Trophoblast cell (in vitro differentiated cells and primary cell): ENCODE results near the gene CCR6.

Source experiments
- DNase-seq, 2 donors: peaks; one replicate each; pipeline ENCODE4 v3.0.0-alpha.2; 2016
- H2AFZ ChIP-seq: 2 replicates; pipeline ENCODE4 v1.6.1; 2013; ENCODE audit warnings: low read length, moderate library complexity, mild to moderate bottlenecking; ENCODE audit not compliant: insufficient read depth, poor library complexity
- H2AK5ac ChIP-seq: 2 replicates; pipeline ENCODE4 v1.6.1; 2013; ENCODE audit warnings: mild to moderate bottlenecking, low read length
- H2BK120ac ChIP-seq: 2 replicates; pipeline ENCODE4 v1.6.1; 2013; ENCODE audit warnings: low read length, mild to moderate bottlenecking, moderate library complexity; ENCODE audit not compliant: insufficient read depth, poor library complexity
- H2BK12ac ChIP-seq: 2 replicates; pipeline ENCODE4 v1.6.1; 2013; ENCODE audit warnings: mild to moderate bottlenecking, low read length, moderate library complexity
- H2BK5ac ChIP-seq: 2 replicates; pipeline ENCODE4 v1.6.1; 2013; ENCODE audit warnings: low read length, low read depth, moderate library complexity, mild to moderate bottlenecking; ENCODE audit not compliant: poor library complexity
- H3K14ac ChIP-seq: 2 replicates; pipeline ENCODE4 v1.6.1; 2013; ENCODE audit warnings: mild to moderate bottlenecking, low read length
- H3K18ac ChIP-seq: 2 replicates; pipeline ENCODE4 v1.6.1; 2013; ENCODE audit warnings: mild to moderate bottlenecking, low read length
- H3K23ac ChIP-seq: 2 replicates; pipeline ENCODE4 v1.6.1; 2013; ENCODE audit warnings: low read length
- H3K27ac ChIP-seq: 2 replicates; pipeline ENCODE4 v1.5.1; 2013; ENCODE audit warnings: low read depth, mild to moderate bottlenecking, inconsistent platforms, low read length, moderate library complexity
- H3K27me3 ChIP-seq: 2 replicates; pipeline ENCODE4 v1.6.1; 2013; ENCODE audit warnings: inconsistent platforms, mild to moderate bottlenecking, low read length, moderate library complexity; ENCODE audit not compliant: insufficient read depth
- H3K36me3 ChIP-seq, 2 experiments: 1 replicate in 1 of 2; 2 replicates in 1 of 2; pipeline ENCODE4 v1.6.1; 2013; ENCODE audit warnings: low read length in 2 of 2, mild to moderate bottlenecking in 2 of 2, moderate library complexity in 1 of 2; ENCODE audit not compliant: insufficient read depth in 2 of 2, control insufficient read depth in 1 of 2
- H3K4ac ChIP-seq: 2 replicates; pipeline ENCODE4 v1.6.1; 2013; ENCODE audit warnings: low read depth, mild to moderate bottlenecking, low read length, moderate library complexity
- H3K4me1 ChIP-seq, 2 experiments: 1 replicate in 1 of 2; 2 replicates in 1 of 2; pipeline ENCODE4 v1.6.1; 2013; ENCODE audit warnings: low read length in 2 of 2, mild to moderate bottlenecking in 2 of 2, moderate library complexity in 1 of 2; ENCODE audit not compliant: insufficient read depth in 2 of 2, control insufficient read depth in 1 of 2
- H3K4me2 ChIP-seq: 2 replicates; pipeline ENCODE4 v1.6.1; 2013; ENCODE audit warnings: inconsistent platforms, mild to moderate bottlenecking, low read length, moderate library complexity
- H3K4me3 ChIP-seq: 2 replicates; pipeline ENCODE4 v1.5.1; 2013; ENCODE audit warnings: mild to moderate bottlenecking, low read depth, low read length, inconsistent platforms
- H3K79me1 ChIP-seq: one replicate; pipeline ENCODE4 v1.6.1; 2013; ENCODE audit warnings: low read length
- H3K79me2 ChIP-seq: 2 replicates; pipeline ENCODE4 v1.6.1; 2013; ENCODE audit warnings: low read length, mild to moderate bottlenecking; ENCODE audit not compliant: control insufficient read depth, insufficient read depth, poor library complexity
- H3K9ac ChIP-seq: 2 replicates; pipeline ENCODE4 v1.6.1; 2013; ENCODE audit warnings: mild to moderate bottlenecking, low read length
- H3K9me3 ChIP-seq: 2 replicates; pipeline ENCODE4 v1.6.1; 2013; ENCODE audit warnings: low read depth, mild to moderate bottlenecking, control low read depth, inconsistent platforms, low read length; ENCODE audit not compliant: insufficient read depth
- H4K12ac ChIP-seq: 2 replicates; pipeline ENCODE4 v1.6.1; 2013; ENCODE audit warnings: low read depth, mild to moderate bottlenecking, low read length, moderate library complexity
- H4K8ac ChIP-seq: 2 replicates; pipeline ENCODE4 v1.6.1; 2013; ENCODE audit warnings: low read depth, mild to moderate bottlenecking, low read length, moderate library complexity
- H4K91ac ChIP-seq: one replicate; pipeline ENCODE4 v1.6.1; 2013; ENCODE audit warnings: low read depth, mild to moderate bottlenecking, low read length, moderate library complexity
- WGBS: extraction: QIAGEN DNeasy Blood & Tissue Kit; methylation state at CpG from one replicate; pipeline ENCODE4 v1.1.7; 2013; ENCODE audit warnings: missing lambda C conversion rate; ENCODE audit not compliant: insufficient read length, insufficient coverage; ENCODE audit errors: extremely low coverage; 5-methylcytosine and 5-hydroxymethylcytosine counted together

CCR6 gene

GRCh38 chr6:167145461-167145860, 22.6 kb downstream of the CCR6 start:
- Histone ChIP-seq H3K79me2 (no peaks in the 10 kb centered on the region), H3K4ac (no peak overlapping the region), H3K18ac (no peak overlapping the region), H3K4me1 (peaks cover 0 to 6% of the 10 kb centered on the region in 2 experiments), H3K23ac (no peak overlapping the region), H3K27ac (no peak overlapping the region), H2AK5ac (no peak overlapping the region), H3K14ac (no peak overlapping the region), H2BK5ac (no peak overlapping the region), H3K9ac (no peak overlapping the region), H4K8ac (no peak overlapping the region), H4K12ac (no peak overlapping the region), H2BK120ac (no peak overlapping the region), H2AFZ (no peak overlapping the region), H2BK12ac (no peak overlapping the region), H4K91ac (no peak overlapping the region), H3K79me1 (no peaks in the 10 kb centered on the region), H3K27me3 (no peaks in the 10 kb centered on the region), H3K9me3 (peaks cover 4% of the 10 kb centered on the region), H3K4me3 (no peak overlapping the region), H3K36me3 (no peaks in the 10 kb centered on the region), H3K4me2 (no peak overlapping the region)
- no CpG with 5 or more reads among the region's 12 CpGs for WGBS
- DNase-seq: no peak

DNA sequence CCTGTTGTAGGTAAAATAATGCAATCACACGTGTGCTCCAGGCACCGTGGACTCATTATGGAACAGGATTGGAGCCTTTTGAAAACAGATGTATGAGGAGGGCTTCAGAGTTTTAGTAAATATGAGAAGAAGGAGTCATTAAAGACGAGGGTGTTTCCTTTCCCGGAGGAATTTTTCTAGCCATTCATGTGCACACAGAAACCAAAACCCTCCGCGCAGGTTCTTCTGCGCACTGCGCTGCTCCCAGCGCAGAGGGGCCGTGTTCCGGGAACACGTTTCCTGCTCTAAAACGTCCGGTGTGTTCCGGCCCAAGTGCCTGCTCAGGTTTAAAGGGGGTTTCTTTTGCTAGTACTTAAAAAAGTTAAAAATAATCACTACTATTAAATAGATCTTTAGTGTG, 23.2 kb downstream of the CCR6 start:
- no peak overlapping the region for H3K27ac ChIP-seq
- H3K4me3 ChIP-seq: no peak overlapping the region
- WGBS: no CpG with 5 or more reads among the region's 15 CpGs
- H3K9me3 ChIP-seq: peaks cover 4% of the 10 kb centered on the region
- H4K12ac ChIP-seq: no peak overlapping the region
- H3K4me2 ChIP-seq: no peak overlapping the region
- DNase-seq: no peak
- H3K4ac ChIP-seq: no peak overlapping the region
- H3K36me3 ChIP-seq: no peaks in the 10 kb centered on the region
- no peak overlapping the region for H3K18ac ChIP-seq
- no peaks in the 10 kb centered on the region for H3K79me2 ChIP-seq
- no peak overlapping the region for H3K14ac ChIP-seq
- H2BK12ac ChIP-seq: no peak overlapping the region
- no peak overlapping the region for H2AK5ac ChIP-seq
- no peak overlapping the region for H3K9ac ChIP-seq
- H4K91ac ChIP-seq: no peak overlapping the region
- no peak overlapping the region for H4K8ac ChIP-seq
- no peak overlapping the region for H2AFZ ChIP-seq
- H3K4me1 ChIP-seq: peaks cover 0 to 6% of the 10 kb centered on the region in 2 experiments
- H2BK120ac ChIP-seq: no peak overlapping the region
- H2BK5ac ChIP-seq: no peak overlapping the region
- no peaks in the 10 kb centered on the region for H3K27me3 ChIP-seq
- H3K23ac ChIP-seq: no peak overlapping the region
- no peaks in the 10 kb centered on the region for H3K79me1 ChIP-seq

DNA sequence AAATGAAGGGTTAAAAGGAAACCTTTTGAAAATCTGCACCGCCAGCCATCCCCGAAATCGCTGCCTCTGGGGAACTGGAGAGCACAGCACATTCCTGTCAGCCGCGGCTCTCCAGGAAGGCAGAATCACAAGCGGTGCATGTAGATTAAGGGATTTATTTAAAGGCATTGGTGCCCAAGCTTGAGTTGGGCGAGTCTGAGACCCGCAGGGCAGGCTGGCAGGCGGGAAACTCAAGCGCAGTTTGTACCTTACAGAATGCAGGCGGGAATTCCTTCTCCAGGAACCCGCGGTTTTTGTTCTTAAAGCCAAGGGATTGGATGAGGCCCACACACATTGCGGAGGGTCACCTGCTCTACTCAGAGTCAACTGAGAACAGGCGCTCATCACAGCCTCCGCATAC, 24.1 kb downstream of the CCR6 start:
- Histone ChIP-seq H3K27me3 (no peaks in the 10 kb centered on the region), H3K18ac (no peak overlapping the region), H2BK120ac (no peak overlapping the region), H4K91ac (no peak overlapping the region), H2AFZ (no peak overlapping the region), H3K4me2 (peak overlapping the region; percentile 24), H3K36me3 (no peaks in the 10 kb centered on the region), H3K23ac (no peak overlapping the region), H3K4me3 (no peak overlapping the region), H2AK5ac (no peak overlapping the region), H3K27ac (no peak overlapping the region), H3K4me1 (peaks cover 0 to 6% of the 10 kb centered on the region in 2 experiments), H3K9ac (no peak overlapping the region), H2BK12ac (no peak overlapping the region), H2BK5ac (no peak overlapping the region), H4K8ac (no peak overlapping the region), H3K79me2 (no peaks in the 10 kb centered on the region), H4K12ac (no peak overlapping the region), H3K79me1 (no peaks in the 10 kb centered on the region), H3K9me3 (peaks cover 4% of the 10 kb centered on the region), H3K4ac (no peak overlapping the region), H3K14ac (no peak overlapping the region)
- DNase-seq: no peak
- no CpG with 5 or more reads among the region's 16 CpGs for WGBS

DNA sequence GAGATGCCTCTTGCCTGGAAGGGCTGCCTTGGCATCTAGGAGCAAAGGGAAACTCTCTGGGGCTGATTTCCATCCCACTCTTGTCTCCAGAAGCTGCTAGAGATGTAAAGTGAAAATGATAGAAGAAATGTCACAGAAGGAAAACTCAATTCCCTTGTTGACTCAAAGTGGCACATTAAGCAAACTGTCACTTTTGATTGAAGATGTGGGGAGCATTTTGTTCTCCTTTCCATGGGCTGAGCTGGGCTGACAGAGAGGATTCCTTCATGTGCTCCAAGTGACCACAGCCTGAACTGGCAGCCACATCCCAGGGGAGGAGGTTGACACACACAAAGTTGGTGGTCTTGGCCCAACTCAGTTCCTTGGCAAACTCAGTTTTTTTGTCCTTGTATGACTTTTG, 25.1 kb downstream of the CCR6 start:
- Histone ChIP-seq H3K79me2 (no peaks in the 10 kb centered on the region), H3K9ac (no peak overlapping the region), H4K12ac (no peak overlapping the region), H3K18ac (no peak overlapping the region), H3K4ac (no peak overlapping the region), H3K36me3 (no peaks in the 10 kb centered on the region), H2BK5ac (no peak overlapping the region), H2BK12ac (no peak overlapping the region), H4K8ac (no peak overlapping the region), H3K27me3 (no peaks in the 10 kb centered on the region), H3K23ac (no peak overlapping the region), H2AFZ (no peak overlapping the region), H3K4me3 (no peak overlapping the region), H2BK120ac (no peak overlapping the region), H3K79me1 (no peaks in the 10 kb centered on the region), H3K27ac (no peak overlapping the region), H2AK5ac (no peak overlapping the region), H3K4me2 (no peak overlapping the region), H3K9me3 (peaks cover 4% of the 10 kb centered on the region), H3K4me1 (peaks cover 0 to 6% of the 10 kb centered on the region in 2 experiments), H3K14ac (no peak overlapping the region), H4K91ac (no peak overlapping the region)
- no peak for DNase-seq
